Measurements from ENCODE around the gene LIMK1. TPM values are rescaled to one million over a fixed set of nuclear protein-coding genes. Genes with fewer than 3 reads are reported as not detected.
A peak's percentile ranks its signal among the peaks of the same experiment; 100 is the strongest.

Gene LIMK1
- total and polyA plus RNA-seq, 2 of the 4 experiments (the other 2 are of a cell fraction): 25.8 to 48.0 TPM

GRCh38 chr7:74105992-74106391 lies 22.4 kb downstream of the LIMK1 start:
- no peak overlapping the region for H2BK120ac ChIP-seq (ENCODE audit: low read depth, low read length)
- no peak overlapping the region for H2BK5ac ChIP-seq (ENCODE audit: low read depth, low read length, poor library complexity, severe bottlenecking)
- H4K5ac ChIP-seq (ENCODE audit: low read depth, low read length): no peak overlapping the region
- H2BK20ac ChIP-seq (ENCODE audit: low read depth, low read length): no peak overlapping the region
- H3K79me1 ChIP-seq (ENCODE audit: low read depth in 1 of 2, low read length in 2 of 2): peaks cover 8 to 27% of the 10 kb centered on the region in 2 experiments
- ChIA-PET CTCF (no interaction called here), POLR2A (ENCODE audit: unreplicated experiment) (no interaction called here)
- in situ Hi-C loops (cut with MboI; ENCODE audit: low sequenced_read_pairs): no loop called here
- no peak overlapping the region for H3K4me3 ChIP-seq (ENCODE audit: insufficient read depth, low read depth, low read length)
- BruUV-seq (replicated peaks): no TSS peak
- H3K9me1 ChIP-seq (ENCODE audit: insufficient read depth, low read length): no peaks in the 10 kb centered on the region
- DNase-seq: no peak
- no peak overlapping the region for H2AK9ac ChIP-seq (replicated peaks; ENCODE audit: low read depth, low read length, poor library complexity)
- no peak for ATAC-seq (ENCODE audit: low read depth)
- H3K56ac ChIP-seq (ENCODE audit: extremely low read depth, insufficient read depth, low read length): no peak overlapping the region
- no peak overlapping the region for H4K91ac ChIP-seq (ENCODE audit: insufficient read depth, low read depth, low read length)
- no peak overlapping the region for H3K14ac ChIP-seq (replicated peaks; ENCODE audit: low read depth, low read length)
- H3K9me3 ChIP-seq (ENCODE audit: control insufficient read depth, insufficient read depth, low read length): no peaks in the 10 kb centered on the region
- intact Hi-C loops (cut with micrococcal nuclease): no loop called here
- H3K4me2 ChIP-seq (ENCODE audit: low read depth, low read length): no peak overlapping the region
- H2AFZ ChIP-seq (replicated peaks; ENCODE audit: low read length, poor library complexity): no peak overlapping the region
- no peak overlapping the region for H3K9ac ChIP-seq (ENCODE audit: low read depth, low read length)
- no peak overlapping the region for H2BK15ac ChIP-seq (ENCODE audit: low read depth, low read length)
- no peaks in the 10 kb centered on the region; the same call in none of the 2 replicates for H4K20me1 ChIP-seq (ENCODE audit: insufficient read depth, low read length)
- 0 out of 2 replicates have a peak overlapping the region, but pooled peaks have one; percentile 16 for H2AK5ac ChIP-seq (ENCODE audit: low read depth, low read length)
- dilution Hi-C loops (cut with HindIII; ENCODE audit: low sequenced_read_pairs, unreplicated experiment): no loop called here
- no peak overlapping the region for H3K23ac ChIP-seq (ENCODE audit: low read depth, low read length)
- 88% methylated on average over 7 of the region's 11 CpGs; no CpG with 5 or more reads in 1 of the 2 experiments for WGBS, 2 experiments (ENCODE audit: extremely low coverage in 2 of 2, insufficient read length in 1 of 2)
- H3K27ac ChIP-seq (ENCODE audit: insufficient read depth, low read length): no peak overlapping the region
- H3K4ac ChIP-seq (ENCODE audit: low read depth, low read length): no peak overlapping the region
- H3K4me1 ChIP-seq (ENCODE audit: control insufficient read depth, insufficient read depth, low read length): peaks cover 3% of the 10 kb centered on the region; the same call in 1 of the 2 replicates
- peaks cover 49% of the 10 kb centered on the region for H3K36me3 ChIP-seq (ENCODE audit: control insufficient read depth, insufficient read depth, low read length)
- H3K27me3 ChIP-seq (ENCODE audit: control insufficient read depth, insufficient read depth, low read length): no peaks in the 10 kb centered on the region
- H4K8ac ChIP-seq (ENCODE audit: low read depth in 2 of 2, low read length in 2 of 2): no peak overlapping the region
- no peak overlapping the region for H3K18ac ChIP-seq (ENCODE audit: low read depth, low read length)
- no peak for TF ChIP-seq MAZ (IDR thresholded peaks at IDR 0.05; ENCODE audit: borderline replicate concordance, low read depth, low read length)
- TF ChIP-seq FOS (IDR thresholded peaks at IDR 0.05; ENCODE audit: low read depth, low read length): no peak
- TF ChIP-seq CTCF (conservative IDR thresholded peaks at IDR 0.05; ENCODE audit: low read depth, low read length): no peak
- TF ChIP-seq RFX5 (IDR thresholded peaks at IDR 0.05; ENCODE audit: low read depth, low read length): no peak
- TF ChIP-seq POLR2A (IDR thresholded peaks at IDR 0.05; ENCODE audit: low read depth, low read length): no peak
- no peak for TF ChIP-seq CEBPB (IDR thresholded peaks at IDR 0.05; ENCODE audit: low read depth, low read length)
- no peak for TF ChIP-seq NFE2L2 (IDR thresholded peaks at IDR 0.05; ENCODE audit: low read depth, low read length)
- no peak for TF ChIP-seq MAFK (IDR thresholded peaks at IDR 0.05; ENCODE audit: low read depth, low read length)
- TF ChIP-seq BHLHE40 (IDR thresholded peaks at IDR 0.05; ENCODE audit: low read depth, low read length): no peak
- TF ChIP-seq ELK1 (IDR thresholded peaks at IDR 0.05; ENCODE audit: borderline replicate concordance, low read depth, low read length): no peak
- no peak for TF ChIP-seq MXI1 (IDR thresholded peaks at IDR 0.05; ENCODE audit: borderline replicate concordance, low read depth, low read length)
- no peak for TF ChIP-seq CHD1 (IDR thresholded peaks at IDR 0.05; ENCODE audit: low read depth, low read length)
- TF ChIP-seq RAD21 (IDR thresholded peaks at IDR 0.05; ENCODE audit: low read length): no peak
- TF ChIP-seq RCOR1 (IDR thresholded peaks at IDR 0.05; ENCODE audit: insufficient replicate concordance, low read length): no peak
- no peak for TF ChIP-seq SMC3 (IDR thresholded peaks at IDR 0.05; ENCODE audit: low read depth, low read length)
- no peak for TF ChIP-seq USF2 (IDR thresholded peaks at IDR 0.05; ENCODE audit: low read depth, low read length)

Measured in IMR-90 (cell line).